K562 (cell line): Measurements from ENCODE around the gene WIPF3. TPM values are rescaled to one million over a fixed set of nuclear protein-coding genes. Genes with fewer than 3 reads are reported as not detected.
A peak's percentile ranks its signal among the peaks of the same experiment; 100 is the strongest.

Experiments used
- ATAC-seq: fragments of 200-7000 bp; cut with Tn5 transposase; 3 replicates; pipeline ENCODE4 v1.9.1; 2020; ENCODE audit warnings: moderate library complexity
- BruUV-seq: library from RNA; stranded (reverse); fragments of 400-500 nt; replicated peaks from 2 replicates; lab custom pipeline; 2021; lab: Mats Ljungman, UMichigan
- CTCF ChIA-PET: fragments of 300-600 bp; formaldehyde crosslinking; extraction: SDS; loops from one replicate; lab custom pipeline; 2021; ENCODE audit warnings: low intra/inter-chr PET ratio; lab: Yijun Ruan, JAX
- POLR2A ChIA-PET: fragments of 300-600, 350-650 bp; sonication (Branson Sonifier 250); formaldehyde crosslinking; extraction: SDS; loops from one replicate; lab custom pipeline; 2021; ENCODE audit warnings: antibody characterized with exemption, inconsistent platforms; lab: Yijun Ruan, JAX
- DNase-seq, 4 experiments: peaks; one replicate each; pipeline versions ENCODE4 v3.0.0 to v3.0.0-alpha.2; 2011 to 2018; ENCODE audit warnings: low spot score in 3 of 4, mixed read lengths in 3 of 4; ENCODE audit errors: extremely low read depth in 1 of 4
- FAIRE-seq: peaks from 2 replicates; lab custom pipeline; 2011; peaks lifted over from hg19 to GRCh38; lab: Jason Lieb, UNC
- H2AFZ ChIP-seq: 2 replicates; pipeline ENCODE4 v1.6.0; 2011; ENCODE audit warnings: low read depth, low read length, control low read depth, inconsistent platforms
- H3K27ac ChIP-seq: fragments of 200-600 bp; 3 replicates; pipeline ENCODE4 v1.8.0; 2011; ENCODE audit warnings: low read depth, mild to moderate bottlenecking, control low read depth, inconsistent platforms, low read length, moderate library complexity, mixed read lengths; ENCODE audit errors: extremely low read depth
- H3K27me3 ChIP-seq, 2 experiments: fragments of 300-600 bp in 1 of 2; 2 replicates in 1 of 2; 3 replicates in 1 of 2; pipeline versions ENCODE4 v1.6.0 to v1.8.0; 2011; ENCODE audit warnings: inconsistent platforms in 2 of 2, low read length in 2 of 2, mild to moderate bottlenecking in 1 of 2, mixed read lengths in 1 of 2, moderate library complexity in 1 of 2; ENCODE audit not compliant: control insufficient read depth in 2 of 2, insufficient read depth in 2 of 2
- H3K36me3 ChIP-seq: fragments of 300-600 bp; 3 replicates; pipeline ENCODE4 v1.8.0; 2011; ENCODE audit warnings: mild to moderate bottlenecking, low read length, inconsistent platforms; ENCODE audit not compliant: control insufficient read depth, insufficient read depth
- H3K4me1 ChIP-seq, 2 experiments: fragments of 200-600 bp in 1 of 2; replicated peaks in 1 of 2; 2 replicates in 1 of 2; 3 replicates in 1 of 2; pipeline versions ENCODE4 v1.5.1 to v1.8.0; 2011; ENCODE audit warnings: inconsistent platforms in 2 of 2, low read length in 2 of 2, mild to moderate bottlenecking in 1 of 2, mixed read lengths in 1 of 2, moderate library complexity in 1 of 2; ENCODE audit not compliant: control insufficient read depth in 2 of 2, insufficient read depth in 2 of 2
- H3K4me2 ChIP-seq: 2 replicates; pipeline ENCODE4 v1.6.1; 2011; ENCODE audit warnings: low read length, control low read depth, inconsistent platforms, mixed read lengths; ENCODE audit not compliant: insufficient read depth
- H3K4me3 ChIP-seq: fragments of 200-600 bp; sonication (generic), shearing (Covaris generic); 2 replicates; pipeline ENCODE4 v1.5.1; 2016; ENCODE audit warnings: control low read depth, inconsistent platforms
- H3K79me2 ChIP-seq: fragments of 200-600 bp; 3 replicates; pipeline ENCODE4 v1.8.0; 2011; ENCODE audit warnings: low read length, inconsistent platforms; ENCODE audit not compliant: control insufficient read depth, insufficient read depth
- H3K9ac ChIP-seq, 2 experiments: 2 replicates each; pipeline versions ENCODE4 v1.6.0 to v1.6.1; 2011; ENCODE audit warnings: low read depth in 2 of 2, low read length in 2 of 2, control low read depth in 1 of 2, inconsistent platforms in 1 of 2, mild to moderate bottlenecking in 1 of 2, mixed read lengths in 1 of 2; ENCODE audit not compliant: insufficient read depth in 1 of 2
- H3K9me1 ChIP-seq: one replicate; pipeline ENCODE4 v1.6.0; 2011; ENCODE audit warnings: inconsistent platforms, mild to moderate bottlenecking, low read length, moderate library complexity; ENCODE audit not compliant: control insufficient read depth, insufficient read depth
- H3K9me3 ChIP-seq: replicated peaks from 2 replicates; pipeline ENCODE4 v1.5.1; 2011; ENCODE audit warnings: low read depth, low read length, inconsistent platforms; ENCODE audit not compliant: control insufficient read depth, insufficient read depth
- H4K20me1 ChIP-seq: replicated peaks from 2 replicates; pipeline ENCODE4 v1.6.1; 2011; ENCODE audit warnings: low read length, inconsistent platforms, mixed read lengths; ENCODE audit not compliant: control insufficient read depth, insufficient read depth
- ADNP ChIP-seq: fragments of 200-800 bp; sonication (Bioruptor generic); IDR thresholded peaks from 2 replicates; pipeline ENCODE4 v1.6.1; 2016; ENCODE audit warnings: missing genetic modification characterization, missing compliant biosample characterization
- CEBPB ChIP-seq: fragments of 450-650 bp; IDR thresholded peaks from 2 replicates; pipeline ENCODE4 v1.6.1; 2016; ENCODE audit warnings: missing genetic modification characterization, missing compliant biosample characterization
- CREM ChIP-seq: IDR thresholded peaks from 2 replicates; pipeline ENCODE4 v1.6.1; 2014; ENCODE audit warnings: antibody characterized with exemption, low read depth
- GATAD2A ChIP-seq: fragments of 450-650 bp; IDR thresholded peaks from 2 replicates; pipeline ENCODE4 v1.6.1; 2017
- HMG20B ChIP-seq: fragments of 250-450 bp; sonication (Bioruptor Pico); IDR thresholded peaks from 2 replicates; pipeline ENCODE4 v1.5.0; 2021; ENCODE audit warnings: mild to moderate bottlenecking
- MEIS2 ChIP-seq: fragments of 450-650 bp; IDR thresholded peaks from 2 replicates; pipeline ENCODE4 v1.6.1; 2014; ENCODE audit warnings: mild to moderate bottlenecking; ENCODE audit not compliant: partially characterized antibody
- PURB ChIP-seq: sonication (generic); formaldehyde crosslinking; IDR thresholded peaks from 2 replicates; pipeline ENCODE4 v1.9.0; 2021; ENCODE audit warnings: low read depth, mild to moderate bottlenecking, missing genetic modification reagents
- U2AF1 ChIP-seq: fragments of 200-400 bp; formaldehyde crosslinking; optimal IDR thresholded peaks from 2 replicates; pipeline ENCODE3; 2017; ENCODE audit warnings: mild to moderate bottlenecking, low read depth, low read length, moderate library complexity
- WGBS: fragments of 100-300 bp; shearing (Covaris generic); methylation state at CpG from one replicate; pipeline ENCODE4 v1.1.6; 2016; ENCODE audit warnings: low coverage, mixed read lengths; ENCODE audit not compliant: insufficient coverage; ENCODE audit errors: missing lambda C conversion rate; 5-methylcytosine and 5-hydroxymethylcytosine counted together
- in situ Hi-C: fragments of 300-500 bp; cut with MboI; formaldehyde crosslinking; loops from 4 replicates; pipeline ENCODE4 v1.15.0; 2018; ENCODE audit warnings: inconsistent platforms, mixed read lengths
- intact Hi-C: fragments of 100-400 bp; cut with micrococcal nuclease; formaldehyde crosslinking; loops from 2 replicates; pipeline ENCODE4 v1.14.2; 2022
- polyA plus RNA-seq, 8 experiments: library from polyadenylated mRNA; depleted of rRNA in 4 of 8; stranded (reverse) in 5 of 8; unstranded in 3 of 8; fragments of >200 nt; fragmentation: Nextera tagmentation in 2 of 8; fragmentation: Illumina TruSeq in 1 of 8; extraction: Ambion mirVana in 2 of 8; extraction: Trizol in 1 of 8; gene quantifications; 2 replicates each; pipeline versions ENCODE4 v1.2.1 to v1.2.3, GENCODE V29; 2011 to 2014; ENCODE audit warnings: inconsistent platforms in 1 of 8, missing spikeins in 1 of 8
- total RNA-seq, 7 experiments: library from RNA; depleted of rRNA in 6 of 7; stranded (reverse); fragments of >200 nt in 6 of 7; fragmentation: Illumina TruSeq in 2 of 7; extraction: Trizol in 2 of 7; gene quantifications; 2 replicates each; pipeline versions ENCODE4 v1.2.1 to v1.2.3, GENCODE V29; 2011 to 2021; ENCODE audit warnings: low replicate concordance in 1 of 7
- TF ChIP-seq, protein P1 (sequence below): fragments of 250-450 bp; sonication (Bioruptor Pico); IDR thresholded peaks from 2 replicates; pipeline ENCODE4 v1.4.0; 2020; ENCODE audit warnings: mild to moderate bottlenecking
- TF ChIP-seq, protein P2 (sequence below): fragments of 250-450 bp; sonication (Bioruptor Pico); IDR thresholded peaks from 2 replicates; pipeline ENCODE4 v1.8.0; 2022; ENCODE audit warnings: moderate library complexity, mild to moderate bottlenecking, inconsistent platforms
- TF ChIP-seq, protein P3 (sequence below), 3 experiments: IDR thresholded peaks in 2 of 3; conservative IDR thresholded peaks in 1 of 3; 2 replicates each; pipeline ENCODE4 v1.5.1; 2011 to 2012; ENCODE audit warnings: low read length in 3 of 3, mild to moderate bottlenecking in 3 of 3, control low read depth in 2 of 3, improper control_type of control experiment in 1 of 3, inconsistent platforms in 1 of 3, low read depth in 1 of 3, mixed read lengths in 1 of 3, moderate library complexity in 1 of 3; ENCODE audit not compliant: insufficient read depth in 2 of 3

Gene WIPF3
- total and polyA plus RNA-seq, 9 of the 15 experiments (the other 6 are each of a cell fraction or from before 2014, with no cell fraction given) = 0.18 to 3.2 (median 1.7) TPM

DNA sequence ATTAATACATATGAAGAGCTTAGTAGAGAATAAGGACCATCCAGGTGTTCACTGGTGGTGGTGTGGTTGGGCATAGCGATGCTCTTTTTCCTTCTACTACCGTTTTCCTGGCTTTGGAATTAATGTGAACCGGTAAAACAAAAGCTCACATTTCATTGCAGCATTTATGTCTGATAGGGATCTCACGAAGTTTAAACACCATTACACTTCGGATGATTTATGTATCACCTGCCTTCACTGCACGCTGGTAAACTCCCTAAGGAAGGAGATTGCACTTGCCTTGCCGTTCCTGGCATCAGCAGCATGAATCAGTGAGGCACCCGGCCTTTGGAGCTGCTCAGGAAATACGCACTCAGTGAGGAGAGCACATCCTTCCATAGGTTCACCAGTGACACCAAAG is 47.5 kb downstream of the WIPF3 start:
- intact Hi-C loops (no loop called here), in situ Hi-C loops (no loop called here)
- Histone ChIP-seq H3K27ac (no peak overlapping the region), H3K9ac (no peak overlapping the region), H3K27me3 (peaks cover 2 to 10% of the 10 kb centered on the region in 2 experiments; a peak in 3 of 5 replicates), H3K36me3 (no peaks in the 10 kb centered on the region), H3K9me3 (no peaks in the 10 kb centered on the region), H3K4me1 (peaks cover 0 to 2% of the 10 kb centered on the region in 2 experiments; a peak in 1 of 5 replicates), H3K79me2 (no peaks in the 10 kb centered on the region), H3K4me3 (no peak overlapping the region), H3K4me2 (no peak overlapping the region), H4K20me1 (no peaks in the 10 kb centered on the region), H2AFZ (no peak overlapping the region), H3K9me1 (no peaks in the 10 kb centered on the region)
- ATAC-seq (no peak), FAIRE-seq (no peak), DNase-seq (no peak)
- ChIA-PET POLR2A (no interaction called here), CTCF (no interaction called here)
- no peak for TF ChIP-seq HMG20B (CRISPR knock-in tag)
- peak; percentile 10 for TF ChIP-seq MEIS2
- no TSS peak for BruUV-seq
- WGBS = 29% methylated on average over 7 of the region's 9 CpGs

DNA sequence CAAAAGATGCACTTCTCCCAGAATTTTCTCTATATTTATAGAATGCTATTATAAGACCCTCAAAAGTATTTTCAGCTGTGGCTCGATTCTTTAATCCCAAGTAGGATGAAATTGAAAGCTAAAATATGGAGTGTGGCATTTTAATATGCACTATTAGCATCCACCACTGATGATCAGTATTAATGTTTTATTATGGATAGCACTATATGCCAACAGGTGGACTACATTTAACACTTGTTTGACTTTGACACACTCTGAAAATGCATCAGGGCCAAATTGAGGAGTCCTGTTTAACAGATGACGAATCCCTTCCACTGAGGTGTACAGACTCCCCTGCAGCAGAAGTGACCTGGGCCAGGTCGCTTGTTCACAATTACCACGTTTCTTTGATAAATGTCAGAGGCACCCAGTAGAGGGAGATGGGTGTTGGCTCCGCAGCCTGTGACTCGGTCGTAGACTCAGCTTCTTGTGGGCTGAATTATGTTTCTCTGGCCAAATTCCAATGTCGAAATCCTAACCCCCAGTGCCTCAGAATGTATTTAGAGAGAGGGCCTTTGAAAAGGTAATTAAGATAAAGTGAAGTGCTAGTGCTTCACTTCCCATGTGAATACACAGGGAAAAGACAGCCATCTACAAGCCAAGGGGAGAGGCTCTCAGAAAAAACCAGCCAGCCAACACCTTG is 48.1 kb downstream of the WIPF3 start:
- Histone ChIP-seq H3K36me3 (no peaks in the 10 kb centered on the region), H3K4me1 (peaks cover 0 to 2% of the 10 kb centered on the region in 2 experiments; a peak in 1 of 5 replicates), H3K79me2 (no peaks in the 10 kb centered on the region), H3K9ac (no peak overlapping the region), H3K4me2 (no peak overlapping the region), H3K27ac (no peak overlapping the region), H4K20me1 (no peaks in the 10 kb centered on the region), H3K9me3 (no peaks in the 10 kb centered on the region), H3K27me3 (peaks cover 2 to 10% of the 10 kb centered on the region in 2 experiments; a peak in 3 of 5 replicates), H3K4me3 (no peak overlapping the region), H2AFZ (no peak overlapping the region), H3K9me1 (no peaks in the 10 kb centered on the region)
- 5% methylated on average over 8 of the region's 8 CpGs for WGBS
- in situ Hi-C loops = no loop called here
- ATAC-seq (peak; percentile 87), DNase-seq (peak in 2 of 4 experiments; percentile 35 to 42), FAIRE-seq (peak; percentile 70)
- ChIA-PET CTCF (no interaction called here), POLR2A (interaction anchor here (0.6 to 0.7 kb wide), 2 partner anchors 117 to 193 kb away, joined by 3 read pairs; no protein-coding TSS in a partner anchor)
- BruUV-seq = no TSS peak
- intact Hi-C loops = no loop called here
- TF ChIP-seq, protein P1, sequence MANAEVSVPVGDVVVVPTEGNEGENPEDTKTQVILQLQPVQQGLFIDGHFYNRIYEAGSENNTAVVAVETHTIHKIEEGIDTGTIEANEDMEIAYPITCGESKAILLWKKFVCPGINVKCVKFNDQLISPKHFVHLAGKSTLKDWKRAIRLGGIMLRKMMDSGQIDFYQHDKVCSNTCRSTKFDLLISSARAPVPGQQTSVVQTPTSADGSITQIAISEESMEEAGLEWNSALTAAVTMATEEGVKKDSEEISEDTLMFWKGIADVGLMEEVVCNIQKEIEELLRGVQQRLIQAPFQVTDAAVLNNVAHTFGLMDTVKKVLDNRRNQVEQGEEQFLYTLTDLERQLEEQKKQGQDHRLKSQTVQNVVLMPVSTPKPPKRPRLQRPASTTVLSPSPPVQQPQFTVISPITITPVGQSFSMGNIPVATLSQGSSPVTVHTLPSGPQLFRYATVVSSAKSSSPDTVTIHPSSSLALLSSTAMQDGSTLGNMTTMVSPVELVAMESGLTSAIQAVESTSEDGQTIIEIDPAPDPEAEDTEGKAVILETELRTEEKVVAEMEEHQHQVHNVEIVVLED (CRISPR knock-in tag) = no peak
- TF ChIP-seq U2AF1 (no peak), CREM (0 out of 2 replicates have a peak, but pooled peaks have one; percentile 5), PURB (CRISPR knock-in tag) (no peak), CEBPB (tag) (no peak), GATAD2A (no peak), ADNP (tag) (no peak)
- TF ChIP-seq, protein P2, sequence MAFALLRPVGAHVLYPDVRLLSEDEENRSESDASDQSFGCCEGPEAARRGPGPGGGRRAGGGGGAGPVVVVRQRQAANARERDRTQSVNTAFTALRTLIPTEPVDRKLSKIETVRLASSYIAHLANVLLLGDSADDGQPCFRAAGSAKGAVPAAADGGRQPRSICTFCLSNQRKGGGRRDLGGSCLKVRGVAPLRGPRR = no peak
- TF ChIP-seq, protein P3, sequence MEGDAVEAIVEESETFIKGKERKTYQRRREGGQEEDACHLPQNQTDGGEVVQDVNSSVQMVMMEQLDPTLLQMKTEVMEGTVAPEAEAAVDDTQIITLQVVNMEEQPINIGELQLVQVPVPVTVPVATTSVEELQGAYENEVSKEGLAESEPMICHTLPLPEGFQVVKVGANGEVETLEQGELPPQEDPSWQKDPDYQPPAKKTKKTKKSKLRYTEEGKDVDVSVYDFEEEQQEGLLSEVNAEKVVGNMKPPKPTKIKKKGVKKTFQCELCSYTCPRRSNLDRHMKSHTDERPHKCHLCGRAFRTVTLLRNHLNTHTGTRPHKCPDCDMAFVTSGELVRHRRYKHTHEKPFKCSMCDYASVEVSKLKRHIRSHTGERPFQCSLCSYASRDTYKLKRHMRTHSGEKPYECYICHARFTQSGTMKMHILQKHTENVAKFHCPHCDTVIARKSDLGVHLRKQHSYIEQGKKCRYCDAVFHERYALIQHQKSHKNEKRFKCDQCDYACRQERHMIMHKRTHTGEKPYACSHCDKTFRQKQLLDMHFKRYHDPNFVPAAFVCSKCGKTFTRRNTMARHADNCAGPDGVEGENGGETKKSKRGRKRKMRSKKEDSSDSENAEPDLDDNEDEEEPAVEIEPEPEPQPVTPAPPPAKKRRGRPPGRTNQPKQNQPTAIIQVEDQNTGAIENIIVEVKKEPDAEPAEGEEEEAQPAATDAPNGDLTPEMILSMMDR (IDR thresholded peaks at IDR 0.05 in 2 of 3, conservative IDR thresholded peaks at IDR 0.05 in 1 of 3; ENCODE audit: insufficient read depth in 2 of 3, low read depth in 1 of 3, low read length in 3 of 3) = peak; percentile 28 to 39 (median 37); a peak in 3 of 6 replicates
